GM12878 (cell line): ENCODE measurements around the gene HAO2.

ENCODE experiments used
- BRCA1 ChIP-seq: IDR thresholded peaks from 2 replicates; pipeline ENCODE4 v1.6.1; 2011; ENCODE audit warnings: low read depth, low read length, improper control_type of control experiment
- CHD1 ChIP-seq: IDR thresholded peaks from 2 replicates; pipeline ENCODE4 v1.6.1; 2012; ENCODE audit warnings: low read depth, low read length, improper control_type of control experiment
- CTCF ChIP-seq, 3 experiments: IDR thresholded peaks in 2 of 3; conservative IDR thresholded peaks in 1 of 3; 2 replicates each; pipeline ENCODE4 v1.5.1; 2011; ENCODE audit warnings: low read depth in 3 of 3, low read length in 3 of 3, mild to moderate bottlenecking in 3 of 3, control low read depth in 2 of 3, moderate library complexity in 2 of 3, inconsistent platforms in 1 of 3, mixed read lengths in 1 of 3; ENCODE audit not compliant: control insufficient read depth in 2 of 3, insufficient read depth in 1 of 3; ENCODE audit errors: extremely low read depth in 1 of 3
- E2F8 ChIP-seq: fragments of 450-650 bp; IDR thresholded peaks from 2 replicates; pipeline ENCODE4 v1.6.1; 2018; ENCODE audit warnings: mild to moderate bottlenecking, low read depth, moderate library complexity; ENCODE audit not compliant: partially characterized antibody
- EP300 ChIP-seq, 2 experiments: fragments of 150-350 bp in 1 of 2; IDR thresholded peaks; 2 replicates each; pipeline ENCODE4 v1.6.1; 2011 to 2012; ENCODE audit warnings: low read depth in 2 of 2, low read length in 2 of 2, borderline replicate concordance in 1 of 2, improper control_type of control experiment in 1 of 2, inconsistent platforms in 1 of 2; ENCODE audit not compliant: control insufficient read depth in 1 of 2
- EZH2 ChIP-seq: IDR thresholded peaks from 2 replicates; pipeline ENCODE4 v1.6.1; 2012; ENCODE audit warnings: low read depth, mild to moderate bottlenecking, control low read depth, inconsistent platforms, low read length, borderline replicate concordance; ENCODE audit not compliant: control insufficient read depth
- MYC ChIP-seq: IDR thresholded peaks from 2 replicates; pipeline ENCODE4 v1.6.1; 2011; ENCODE audit warnings: mild to moderate bottlenecking, low read length, moderate library complexity, inconsistent platforms; ENCODE audit not compliant: insufficient read depth, insufficient replicate concordance, insufficient read length, severe bottlenecking
- NFYB ChIP-seq: IDR thresholded peaks from 2 replicates; pipeline ENCODE4 v1.6.1; 2011; ENCODE audit warnings: low read depth, mild to moderate bottlenecking, low read length, improper control_type of control experiment, moderate library complexity; ENCODE audit not compliant: insufficient read depth
- REST ChIP-seq: IDR thresholded peaks from 2 replicates; pipeline ENCODE4 v1.6.1; 2012; ENCODE audit warnings: mild to moderate bottlenecking, low read depth, low read length

- TF ChIP-seq EZH2: no peak
- no peak for TF ChIP-seq BRCA1
- TF ChIP-seq EP300 (IDR thresholded peaks at IDR 0.05; ENCODE audit: borderline replicate concordance in 1 of 2, control insufficient read depth in 1 of 2, low read depth in 2 of 2, low read length in 2 of 2): no peak
- no peak for TF ChIP-seq CTCF (IDR thresholded peaks at IDR 0.05 in 2 of 3, conservative IDR thresholded peaks at IDR 0.05 in 1 of 3; ENCODE audit: control insufficient read depth in 2 of 3, extremely low read depth in 1 of 3, insufficient read depth in 1 of 3, low read depth in 3 of 3, low read length in 3 of 3)
- no peak for TF ChIP-seq E2F8
- no peak for TF ChIP-seq CHD1
- TF ChIP-seq REST: no peak
- no peak for TF ChIP-seq NFYB
- TF ChIP-seq MYC: no peak
These were observed 48.5 kb upstream of the HAO2 start for GRCh38 chr1:119320100-119320499.
